GM19193 (cell line): ENCODE measurements around the gene ANO3.

Source experiments
- POLR2A ChIP-seq: IDR thresholded peaks from 4 replicates; pipeline ENCODE4 v1.6.1; 2011; ENCODE audit not compliant: insufficient read depth, insufficient read length; ENCODE audit errors: extremely low read depth

Gene ANO3

GRCh38 chr11:26572770-26573402, 241.0 kb downstream of the ANO3 start:
- no peak for TF ChIP-seq POLR2A

- no peak for TF ChIP-seq POLR2A
Observed at GRCh38 chr11:26573896-26574295, 242.0 kb downstream of the ANO3 start.

DNA sequence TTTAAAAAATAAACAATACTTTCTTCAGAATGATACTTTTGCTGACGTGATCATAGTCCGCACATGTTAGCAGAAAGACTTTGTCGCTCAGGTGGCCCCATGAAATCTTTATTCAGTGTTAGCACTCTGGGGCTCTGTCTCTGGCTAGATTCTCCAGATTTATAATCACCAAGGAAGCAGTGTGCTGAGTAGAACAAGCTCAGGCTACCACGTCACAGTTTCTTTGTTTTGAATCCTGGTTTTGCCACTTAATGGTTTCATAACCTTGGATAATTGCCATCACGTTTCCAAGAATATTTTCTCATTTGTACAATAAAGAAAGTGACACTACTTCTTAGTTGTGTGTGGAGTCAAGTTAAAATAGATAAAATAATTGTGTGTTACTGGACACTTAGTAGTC, 244.0 kb downstream of the ANO3 start:
- TF ChIP-seq POLR2A, result no peak

GRCh38 chr11:26578998-26579661, 247.2 kb downstream of the ANO3 start:
- no peak for TF ChIP-seq POLR2A

GRCh38 chr11:26579683-26580082, 247.8 kb downstream of the ANO3 start:
- TF ChIP-seq POLR2A, result no peak

GRCh38 chr11:26580929-26581328, 249.0 kb downstream of the ANO3 start:
- TF ChIP-seq POLR2A, result no peak

GRCh38 chr11:26583550-26583949, 251.6 kb downstream of the ANO3 start:
- no peak for TF ChIP-seq POLR2A

DNA sequence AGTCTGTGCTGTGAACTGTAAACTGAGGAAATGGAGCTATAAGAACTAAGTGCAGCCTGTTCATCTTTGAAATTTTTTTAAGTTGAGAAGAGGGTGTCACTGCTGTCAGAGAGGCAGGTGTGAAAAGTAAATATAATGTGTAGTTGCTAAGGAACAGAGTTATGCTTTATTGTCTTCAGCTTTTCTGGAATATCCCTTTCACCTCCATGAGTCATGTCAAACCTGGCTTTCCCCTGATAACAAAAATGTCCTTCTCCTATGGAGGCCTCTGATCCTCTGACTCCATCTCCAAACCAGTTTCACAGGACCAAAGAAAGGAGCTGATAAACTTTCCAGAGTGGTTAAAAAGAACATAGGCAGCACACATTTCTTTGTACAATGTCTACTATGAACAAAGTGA, 252.9 kb downstream of the ANO3 start:
- TF ChIP-seq POLR2A, result no peak

GRCh38 chr11:26587073-26587472, 255.1 kb downstream of the ANO3 start:
- no peak for TF ChIP-seq POLR2A

GRCh38 chr11:26593691-26594090, 261.8 kb downstream of the ANO3 start:
- TF ChIP-seq POLR2A, result no peak

- no peak for TF ChIP-seq POLR2A
Observed at GRCh38 chr11:26597899-26598298, 266.0 kb downstream of the ANO3 start.

GRCh38 chr11:26599425-26599824, 267.5 kb downstream of the ANO3 start:
- TF ChIP-seq POLR2A, result no peak

- TF ChIP-seq POLR2A, result no peak
Observed at GRCh38 chr11:26599876-26600434, 268.0 kb downstream of the ANO3 start.

DNA sequence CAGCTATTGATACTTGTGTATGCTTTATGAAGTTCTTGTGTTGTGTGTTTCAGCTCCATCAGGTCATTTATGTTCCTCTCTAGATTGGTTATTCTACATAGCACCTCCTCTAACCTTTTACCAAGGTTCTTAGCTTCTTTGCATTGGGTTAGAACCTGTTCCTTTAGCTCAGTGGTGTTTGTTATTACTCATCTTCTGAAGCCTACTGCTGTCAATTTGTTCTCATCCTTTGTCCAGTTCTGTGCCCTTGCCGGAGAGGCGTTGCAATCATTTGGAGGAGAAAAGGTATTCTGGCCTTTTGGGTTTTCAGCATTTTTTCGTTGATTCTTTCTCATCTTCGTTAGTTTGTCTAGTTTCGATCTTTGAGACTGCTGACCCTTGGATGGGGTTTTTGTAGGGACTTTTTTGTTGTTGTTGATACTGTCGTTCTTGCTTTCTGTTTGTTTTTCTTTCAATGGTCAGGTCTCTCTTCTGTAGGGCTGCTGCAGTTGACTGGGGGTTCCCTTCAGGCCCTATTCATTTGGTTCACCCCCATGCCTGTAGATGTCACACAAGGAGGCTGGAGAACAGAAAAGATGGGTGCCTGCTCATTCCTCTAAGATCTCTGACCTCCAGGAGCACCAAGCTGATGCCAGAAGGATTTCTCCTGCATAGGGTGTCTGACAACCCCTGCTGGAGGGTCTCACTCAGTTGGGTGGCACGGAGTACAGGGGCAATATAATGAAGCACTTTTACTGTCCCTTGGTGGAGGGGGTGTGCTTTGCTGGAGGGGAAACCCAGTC, 276.0 kb downstream of the ANO3 start:
- no peak for TF ChIP-seq POLR2A

- no peak for TF ChIP-seq POLR2A
Observed at GRCh38 chr11:26608507-26609146, 276.7 kb downstream of the ANO3 start.

GRCh38 chr11:26613759-26614158, 281.8 kb downstream of the ANO3 start:
- TF ChIP-seq POLR2A, result no peak

- no peak for TF ChIP-seq POLR2A
Observed at GRCh38 chr11:26618441-26618840, 286.5 kb downstream of the ANO3 start.
